ENCODE results near the gene PPP1R1C. TPM values are rescaled to one million over a fixed set of nuclear protein-coding genes. Genes with fewer than 3 reads are reported as not detected.

PPP1R1C gene
- polyA plus RNA-seq, 1 experiment: 0.41 TPM

- Histone ChIP-seq H3K27me3 (ENCODE audit: control insufficient read depth, insufficient read depth, low read length) (no peaks in the 10 kb centered on the region), H3K4me3 (ENCODE audit: low read depth, low read length) (no peak overlapping the region), H3K9me3 (ENCODE audit: control insufficient read depth, insufficient read depth, low read length) (no peaks in the 10 kb centered on the region), H3K27ac (ENCODE audit: low read depth, low read length) (no peak overlapping the region)
- POLR2A ChIA-PET: no interaction called here
- no peak for DNase-seq (ENCODE audit: low read depth, low spot score)
- TF ChIP-seq CTCF (IDR thresholded peaks at IDR 0.05; ENCODE audit: low read depth, low read length): no peak
- CTCF ChIA-PET: no interaction called here
Observed at GRCh38 chr2:182070736-182071135, 85.1 kb downstream of the PPP1R1C start.

DNA sequence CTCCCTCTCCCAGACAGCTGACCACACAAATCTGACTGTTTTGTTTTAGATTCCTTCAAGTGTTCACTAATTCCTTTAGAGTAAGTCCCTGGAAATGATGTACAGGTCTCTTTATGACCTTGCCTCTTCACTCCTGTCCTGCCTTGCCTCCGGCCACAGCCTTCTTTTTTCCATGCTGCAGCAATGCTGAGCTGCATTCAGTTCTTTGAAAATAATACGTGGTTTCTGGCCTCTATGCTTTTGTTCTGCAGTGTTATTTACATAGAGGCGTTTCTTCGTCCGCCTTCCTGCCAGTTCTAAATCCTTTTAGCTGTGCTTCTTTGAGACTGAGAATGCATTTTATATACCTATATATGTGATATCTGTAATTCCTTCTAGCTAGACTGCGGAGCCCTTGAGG, 87.2 kb downstream of the PPP1R1C start:
- ChIA-PET CTCF (no interaction called here), POLR2A (no interaction called here)
- Histone ChIP-seq H3K27ac (ENCODE audit: low read depth, low read length) (no peak overlapping the region), H3K27me3 (ENCODE audit: control insufficient read depth, insufficient read depth, low read length) (no peaks in the 10 kb centered on the region), H3K4me3 (ENCODE audit: low read depth, low read length) (no peak overlapping the region), H3K9me3 (ENCODE audit: control insufficient read depth, insufficient read depth, low read length) (no peaks in the 10 kb centered on the region)
- DNase-seq (ENCODE audit: low read depth, low spot score): no peak
- no peak for TF ChIP-seq CTCF (IDR thresholded peaks at IDR 0.05; ENCODE audit: low read depth, low read length)

GRCh38 chr2:182073613-182074012, 88.0 kb downstream of the PPP1R1C start:
- no peak for TF ChIP-seq CTCF (IDR thresholded peaks at IDR 0.05; ENCODE audit: low read depth, low read length)
- ChIA-PET POLR2A (no interaction called here), CTCF (no interaction called here)
- no peak for DNase-seq (ENCODE audit: low read depth, low spot score)
- Histone ChIP-seq H3K27ac (ENCODE audit: low read depth, low read length) (no peak overlapping the region), H3K27me3 (ENCODE audit: control insufficient read depth, insufficient read depth, low read length) (no peaks in the 10 kb centered on the region), H3K9me3 (ENCODE audit: control insufficient read depth, insufficient read depth, low read length) (no peaks in the 10 kb centered on the region), H3K4me3 (ENCODE audit: low read depth, low read length) (no peak overlapping the region)

DNA sequence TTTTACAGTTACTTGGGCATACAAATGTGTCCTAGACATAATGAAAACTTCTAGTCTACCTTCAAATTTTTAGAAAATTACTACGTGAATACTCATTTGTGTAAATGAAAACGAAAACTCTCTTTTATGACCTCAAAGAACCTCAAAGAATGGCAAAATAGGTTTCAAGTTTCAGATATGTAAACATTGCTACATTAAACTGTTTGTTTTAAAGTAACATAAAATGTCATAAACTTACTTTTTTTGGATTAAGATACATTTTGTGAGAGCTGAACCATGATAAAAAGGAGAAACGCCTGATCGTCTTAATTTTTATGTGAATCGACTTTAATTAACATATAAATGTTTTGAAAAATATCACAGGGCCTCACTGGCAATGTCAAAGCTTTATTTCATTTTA, 91.4 kb downstream of the PPP1R1C start:
- no peaks in the 10 kb centered on the region for H3K27me3 ChIP-seq (ENCODE audit: control insufficient read depth, insufficient read depth, low read length)
- no peak for DNase-seq (ENCODE audit: low read depth, low spot score)
- H3K27ac ChIP-seq (ENCODE audit: low read depth, low read length): no peak overlapping the region
- no peak overlapping the region for H3K4me3 ChIP-seq (ENCODE audit: low read depth, low read length)
- no peak for TF ChIP-seq CTCF (IDR thresholded peaks at IDR 0.05; ENCODE audit: low read depth, low read length)
- ChIA-PET CTCF (interaction anchor here (0.6 to 3.2 kb wide), 43 partner anchors 9 to 975 kb away, joined by 3 to 43 read pairs (median 3); partner anchors contain the start of genes ITPRID2 and PPP1R1C), POLR2A (interaction anchor here (1.0 kb wide), 1 partner anchor 12 kb away, joined by 3 read pairs; no protein-coding TSS in a partner anchor)
- no peaks in the 10 kb centered on the region for H3K9me3 ChIP-seq (ENCODE audit: control insufficient read depth, insufficient read depth, low read length)

- no peaks in the 10 kb centered on the region for H3K9me3 ChIP-seq (ENCODE audit: control insufficient read depth, insufficient read depth, low read length)
- no peaks in the 10 kb centered on the region for H3K27me3 ChIP-seq (ENCODE audit: control insufficient read depth, insufficient read depth, low read length)
- no peak overlapping the region for H3K27ac ChIP-seq (ENCODE audit: low read depth, low read length)
- peak; percentile 75 for TF ChIP-seq CTCF (IDR thresholded peaks at IDR 0.05; ENCODE audit: low read depth, low read length)
- ChIA-PET POLR2A (interaction anchor here (0.8 to 1.0 kb wide), 2 partner anchors 11 to 12 kb away, joined by 3 read pairs; no protein-coding TSS in a partner anchor), CTCF (interaction anchor here (0.6 to 3.2 kb wide), 53 partner anchors 8 to 976 kb away, joined by 3 to 43 read pairs (median 3); partner anchors contain the start of genes ITPRID2 and PPP1R1C)
- peak; percentile 85 for DNase-seq (ENCODE audit: low read depth, low spot score)
- no peak overlapping the region for H3K4me3 ChIP-seq (ENCODE audit: low read depth, low read length)
Observed at GRCh38 chr2:182077448-182078142, 91.9 kb downstream of the PPP1R1C start.

All from AG04450 (cell line).